ENCODE measurements around the gene CPXM1.
"Not testable (repeated sequence)": the region's sequence is repeated elsewhere in the genome, so short reads cannot be mapped to it uniquely, and the experiment has no call there.

Gene CPXM1

DNA sequence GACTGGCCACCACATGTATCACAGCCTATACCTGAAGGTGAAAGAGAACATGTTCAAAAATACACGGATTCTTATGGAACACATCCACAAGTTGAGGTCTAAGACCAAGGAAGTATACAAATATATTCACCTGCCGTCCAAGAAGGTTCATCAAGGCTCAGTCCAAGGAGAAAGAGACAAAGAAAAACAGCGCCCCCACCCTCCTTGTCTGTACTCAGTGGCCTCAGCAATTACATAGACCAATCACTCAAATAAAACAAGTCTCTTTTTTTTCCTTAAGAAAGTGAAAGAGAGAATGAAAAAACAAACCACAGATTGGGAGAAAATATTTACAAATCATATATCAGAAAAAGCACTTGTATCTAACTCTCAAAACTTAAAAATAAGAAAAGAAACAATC is 19.5 kb downstream of the CPXM1 start:
- TF ChIP-seq CTCF (IDR thresholded peaks at IDR 0.05; ENCODE audit: control extremely low read depth, extremely low read depth, low read depth, missing control alignments): no peak
- CTCF ChIA-PET: no interaction called here
- POLR2A ChIA-PET: no interaction called here
- no peak for DNase-seq (ENCODE audit: extremely low spot score)

- ChIA-PET CTCF (no interaction called here), POLR2A (no interaction called here)
- no peak for DNase-seq (ENCODE audit: extremely low spot score)
- TF ChIP-seq CTCF (IDR thresholded peaks at IDR 0.05; ENCODE audit: control extremely low read depth, extremely low read depth, low read depth, missing control alignments): no peak
Measured at GRCh38 chr20:2778602-2779321, 21.7 kb downstream of the CPXM1 start.

DNA sequence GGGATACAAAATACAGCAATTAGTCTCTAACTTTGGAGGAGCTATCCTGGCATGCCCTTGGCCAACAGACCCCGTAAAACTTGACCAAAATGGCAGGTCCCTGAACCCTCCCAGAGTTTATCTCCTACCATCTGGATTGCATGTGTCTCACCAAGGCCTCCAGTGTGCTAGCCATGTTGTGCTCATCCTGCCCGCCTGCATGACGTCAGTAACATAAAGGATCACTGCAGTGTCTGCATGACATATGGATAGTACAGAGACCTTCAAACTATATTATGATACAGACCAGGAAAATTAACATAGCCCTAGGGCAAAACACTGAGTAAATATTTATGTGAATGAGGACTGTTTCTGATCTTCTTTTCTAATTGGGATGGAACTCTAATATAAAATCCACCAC is 25.3 kb downstream of the CPXM1 start:
- DNase-seq (ENCODE audit: extremely low spot score): no peak
- CTCF ChIA-PET: interaction anchor here (1.4 kb wide), 1 partner anchor 22 kb away, joined by 3 read pairs; no protein-coding TSS in a partner anchor
- TF ChIP-seq CTCF (IDR thresholded peaks at IDR 0.05; ENCODE audit: control extremely low read depth, extremely low read depth, low read depth, missing control alignments): no peak
- POLR2A ChIA-PET: no interaction called here

DNA sequence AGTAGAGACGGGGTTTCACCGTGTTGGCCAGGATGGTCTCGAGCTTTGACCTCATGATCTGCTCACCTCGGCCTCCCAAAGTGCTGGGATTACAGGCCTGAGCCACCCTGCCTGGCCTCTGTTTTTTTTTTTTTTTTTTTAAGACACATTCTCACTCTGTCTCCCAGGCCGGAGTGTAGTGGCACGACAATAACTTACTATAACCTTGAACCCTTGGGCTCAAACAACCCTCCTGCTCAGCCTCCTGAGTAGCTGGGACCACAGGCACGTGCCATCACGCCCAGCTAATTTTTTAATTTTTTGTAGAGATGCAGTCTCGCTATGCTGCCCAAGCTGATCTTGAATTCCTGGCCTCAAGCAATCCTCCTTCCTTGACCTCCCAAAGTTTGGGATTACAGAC is 26.6 kb downstream of the CPXM1 start:
- POLR2A ChIA-PET: no interaction called here
- CTCF ChIA-PET: interaction anchor here (1.2 to 1.7 kb wide), 3 partner anchors 11 to 29 kb away, joined by 3 to 4 read pairs (median 3); no protein-coding TSS in a partner anchor
- no peak for DNase-seq (ENCODE audit: extremely low spot score)
- TF ChIP-seq CTCF (IDR thresholded peaks at IDR 0.05; ENCODE audit: control extremely low read depth, extremely low read depth, low read depth, missing control alignments): no peak

DNA sequence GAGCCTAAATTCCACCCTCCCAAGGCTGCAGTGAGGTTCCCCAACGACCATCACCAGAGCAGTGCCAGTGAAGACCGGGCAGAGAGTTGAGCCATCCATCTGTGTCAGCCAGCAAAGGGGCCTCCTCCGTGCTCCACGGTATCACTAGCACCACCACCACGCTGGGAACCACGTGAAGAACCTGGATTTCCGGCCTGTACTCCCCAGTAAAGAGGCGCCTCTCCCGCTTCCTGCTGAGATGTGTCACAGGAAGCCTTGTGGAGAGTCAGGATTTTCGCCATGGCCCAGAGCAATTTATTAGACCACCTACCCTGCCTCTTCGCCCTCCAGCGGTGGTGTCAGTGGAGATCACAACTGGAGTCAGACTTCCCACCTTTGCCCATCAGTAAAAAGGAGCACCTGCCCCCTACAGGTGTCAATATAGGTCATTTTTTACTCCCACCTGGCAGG is 28.8 kb downstream of the CPXM1 start:
- DNase-seq (ENCODE audit: extremely low spot score): no peak
- no peak for TF ChIP-seq CTCF (IDR thresholded peaks at IDR 0.05; ENCODE audit: control extremely low read depth, extremely low read depth, low read depth, missing control alignments)
- POLR2A ChIA-PET: no interaction called here
- CTCF ChIA-PET: no interaction called here

DNA sequence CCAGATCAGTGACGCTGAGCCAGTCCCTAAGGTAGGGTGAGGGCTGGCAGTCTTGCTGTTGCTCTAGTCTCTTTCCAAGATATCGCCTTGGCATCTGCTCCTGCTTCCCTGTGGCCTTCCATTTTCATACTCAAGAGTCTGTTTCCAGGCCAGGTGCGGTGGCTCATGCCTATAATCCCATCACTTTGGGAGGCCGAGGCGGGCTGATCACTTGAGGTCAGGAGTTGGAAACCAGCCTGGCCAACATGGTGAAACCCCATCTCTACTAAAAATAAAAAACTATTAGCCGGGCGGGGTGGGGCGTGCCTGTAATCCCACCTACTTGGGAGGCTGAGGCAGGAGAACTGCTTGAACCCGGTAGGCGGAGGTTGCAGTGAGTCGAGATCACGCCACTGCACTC is 30.3 kb downstream of the CPXM1 start:
- POLR2A ChIA-PET; DNase-seq (ENCODE audit: extremely low spot score); CTCF ChIA-PET: not testable (repeated sequence)

- POLR2A ChIA-PET: no interaction called here
- CTCF ChIA-PET: no interaction called here
- TF ChIP-seq CTCF (IDR thresholded peaks at IDR 0.05; ENCODE audit: control extremely low read depth, extremely low read depth, low read depth, missing control alignments): no peak
- no peak for DNase-seq (ENCODE audit: extremely low spot score)
Measured at GRCh38 chr20:2768632-2769015, 31.8 kb downstream of the CPXM1 start.
